ENCODE data around the gene CD55.

DNA sequence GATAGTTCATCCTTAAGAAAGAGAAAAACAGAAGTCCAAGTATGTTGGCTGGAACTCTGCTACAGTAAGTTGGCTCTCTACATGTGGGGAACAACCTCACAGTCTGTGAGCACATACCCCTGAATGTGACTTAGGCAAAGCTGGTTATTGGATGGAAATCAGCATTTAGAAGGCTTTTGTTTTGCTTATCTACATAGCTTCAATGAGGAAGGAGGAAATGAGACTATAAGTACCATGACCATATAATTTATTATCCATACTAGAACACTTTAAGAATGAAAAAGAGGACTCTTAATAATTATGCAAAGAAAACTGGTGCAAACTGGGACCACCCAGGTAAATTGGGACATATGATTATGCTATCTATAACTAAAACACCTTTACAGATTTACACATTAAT is 31.7 kb upstream of the CD55 start:
- TF ChIP-seq, protein P1, sequence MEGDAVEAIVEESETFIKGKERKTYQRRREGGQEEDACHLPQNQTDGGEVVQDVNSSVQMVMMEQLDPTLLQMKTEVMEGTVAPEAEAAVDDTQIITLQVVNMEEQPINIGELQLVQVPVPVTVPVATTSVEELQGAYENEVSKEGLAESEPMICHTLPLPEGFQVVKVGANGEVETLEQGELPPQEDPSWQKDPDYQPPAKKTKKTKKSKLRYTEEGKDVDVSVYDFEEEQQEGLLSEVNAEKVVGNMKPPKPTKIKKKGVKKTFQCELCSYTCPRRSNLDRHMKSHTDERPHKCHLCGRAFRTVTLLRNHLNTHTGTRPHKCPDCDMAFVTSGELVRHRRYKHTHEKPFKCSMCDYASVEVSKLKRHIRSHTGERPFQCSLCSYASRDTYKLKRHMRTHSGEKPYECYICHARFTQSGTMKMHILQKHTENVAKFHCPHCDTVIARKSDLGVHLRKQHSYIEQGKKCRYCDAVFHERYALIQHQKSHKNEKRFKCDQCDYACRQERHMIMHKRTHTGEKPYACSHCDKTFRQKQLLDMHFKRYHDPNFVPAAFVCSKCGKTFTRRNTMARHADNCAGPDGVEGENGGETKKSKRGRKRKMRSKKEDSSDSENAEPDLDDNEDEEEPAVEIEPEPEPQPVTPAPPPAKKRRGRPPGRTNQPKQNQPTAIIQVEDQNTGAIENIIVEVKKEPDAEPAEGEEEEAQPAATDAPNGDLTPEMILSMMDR (IDR thresholded peaks at IDR 0.05; ENCODE audit: insufficient read depth, low read length, poor library complexity, severe bottlenecking), result no peak
- TF ChIP-seq EZH2phosphoT487 (conservative IDR thresholded peaks at IDR 0.05; ENCODE audit: low read length), result no peak
